IMR-90 (cell line): Measurements from ENCODE around the gene AMBRA1. TPM values are rescaled to one million over a fixed set of nuclear protein-coding genes. Genes with fewer than 3 reads are reported as not detected.

ENCODE experiments used
- ATAC-seq: fragments of 200-7000 bp; cut with Tn5 transposase; 2 replicates; pipeline ENCODE4 v1.9.1; 2020; ENCODE audit warnings: low read depth, mild to moderate bottlenecking, moderate library complexity
- BruUV-seq: library from RNA; stranded (reverse); fragments of 400-500 nt; replicated peaks from 2 replicates; lab custom pipeline; 2021; lab: Mats Ljungman, UMichigan
- CTCF ChIA-PET: fragments of 300-600 bp; formaldehyde crosslinking; extraction: SDS; loops from one replicate; lab custom pipeline; 2021; ENCODE audit warnings: antibody characterized with exemption; lab: Yijun Ruan, JAX
- POLR2A ChIA-PET: fragments of 300-600 bp; sonication (Branson Sonifier 250); formaldehyde crosslinking; loops from one replicate; lab custom pipeline; 2022; ENCODE audit warnings: antibody characterized with exemption; ENCODE audit not compliant: unreplicated experiment; lab: Charles Lee
- DNase-seq: peaks from one replicate; pipeline ENCODE4 v3.0.0; 2013
- H2AFZ ChIP-seq: replicated peaks from 2 replicates; pipeline ENCODE3; 2013; ENCODE audit warnings: low read length, mild to moderate bottlenecking; ENCODE audit not compliant: poor library complexity
- H2AK5ac ChIP-seq: 2 replicates; pipeline ENCODE4 v1.6.1; 2013; ENCODE audit warnings: low read depth, low read length, inconsistent platforms
- H2AK9ac ChIP-seq: replicated peaks from 2 replicates; pipeline ENCODE3; 2013; ENCODE audit warnings: mild to moderate bottlenecking, low read depth, low read length, moderate library complexity; ENCODE audit not compliant: poor library complexity
- H2BK120ac ChIP-seq: 2 replicates; pipeline ENCODE4 v1.6.1; 2013; ENCODE audit warnings: low read depth, low read length, inconsistent platforms
- H2BK15ac ChIP-seq: 3 replicates; pipeline ENCODE4 v1.6.1; 2013; ENCODE audit warnings: low read depth, low read length, inconsistent platforms
- H2BK20ac ChIP-seq: 2 replicates; pipeline ENCODE4 v1.6.1; 2013; ENCODE audit warnings: low read depth, mild to moderate bottlenecking, inconsistent platforms, low read length, moderate library complexity
- H2BK5ac ChIP-seq: 2 replicates; pipeline ENCODE4 v1.6.1; 2013; ENCODE audit warnings: mild to moderate bottlenecking, low read depth, low read length, inconsistent platforms; ENCODE audit not compliant: poor library complexity, severe bottlenecking
- H3K14ac ChIP-seq: replicated peaks from 2 replicates; pipeline ENCODE4 v1.6.1; 2013; ENCODE audit warnings: low read depth, low read length, inconsistent platforms
- H3K18ac ChIP-seq: 2 replicates; pipeline ENCODE4 v1.6.1; 2013; ENCODE audit warnings: low read depth, low read length, control low read depth
- H3K23ac ChIP-seq: 2 replicates; pipeline ENCODE4 v1.6.1; 2013; ENCODE audit warnings: low read depth, low read length, inconsistent platforms
- H3K27ac ChIP-seq: 2 replicates; pipeline ENCODE4 v1.5.1; 2013; ENCODE audit warnings: mild to moderate bottlenecking, control low read depth, low read length; ENCODE audit not compliant: insufficient read depth
- H3K27me3 ChIP-seq: 2 replicates; pipeline ENCODE4 v1.6.1; 2013; ENCODE audit warnings: low read length; ENCODE audit not compliant: control insufficient read depth, insufficient read depth
- H3K36me3 ChIP-seq: 2 replicates; pipeline ENCODE4 v1.6.1; 2013; ENCODE audit warnings: low read length, mixed read lengths; ENCODE audit not compliant: control insufficient read depth, insufficient read depth
- H3K4ac ChIP-seq: 2 replicates; pipeline ENCODE4 v1.6.1; 2013; ENCODE audit warnings: low read depth, low read length, inconsistent platforms
- H3K4me1 ChIP-seq: 2 replicates; pipeline ENCODE4 v1.6.1; 2013; ENCODE audit warnings: low read length, mixed read lengths; ENCODE audit not compliant: control insufficient read depth, insufficient read depth
- H3K4me2 ChIP-seq: 2 replicates; pipeline ENCODE4 v1.6.1; 2013; ENCODE audit warnings: low read depth, mild to moderate bottlenecking, control low read depth, low read length, moderate library complexity
- H3K4me3 ChIP-seq: 2 replicates; pipeline ENCODE4 v1.5.1; 2013; ENCODE audit warnings: low read depth, mild to moderate bottlenecking, control low read depth, low read length, moderate library complexity; ENCODE audit not compliant: insufficient read depth
- H3K56ac ChIP-seq: 2 replicates; pipeline ENCODE4 v1.6.1; 2013; ENCODE audit warnings: low read length, inconsistent platforms; ENCODE audit not compliant: insufficient read depth; ENCODE audit errors: extremely low read depth
- H3K79me1 ChIP-seq, 2 experiments: 2 replicates each; pipeline ENCODE4 v1.6.1; 2013; ENCODE audit warnings: low read length in 2 of 2, inconsistent platforms in 1 of 2, low read depth in 1 of 2
- H3K9ac ChIP-seq: 2 replicates; pipeline ENCODE4 v1.6.1; 2013; ENCODE audit warnings: low read depth, low read length, control low read depth
- H3K9me1 ChIP-seq: 2 replicates; pipeline ENCODE4 v1.6.1; 2013; ENCODE audit warnings: low read length, inconsistent platforms; ENCODE audit not compliant: insufficient read depth
- H3K9me3 ChIP-seq: 2 replicates; pipeline ENCODE4 v1.6.1; 2013; ENCODE audit warnings: low read length; ENCODE audit not compliant: control insufficient read depth, insufficient read depth
- H4K20me1 ChIP-seq: 2 replicates; pipeline ENCODE4 v1.6.1; 2013; ENCODE audit warnings: low read length, inconsistent platforms; ENCODE audit not compliant: insufficient read depth
- H4K5ac ChIP-seq: 2 replicates; pipeline ENCODE4 v1.6.1; 2013; ENCODE audit warnings: mild to moderate bottlenecking, low read depth, low read length, control low read depth
- H4K8ac ChIP-seq, 2 experiments: 2 replicates each; pipeline ENCODE4 v1.6.1; 2013; ENCODE audit warnings: low read depth in 2 of 2, low read length in 2 of 2, control low read depth in 1 of 2, inconsistent platforms in 1 of 2
- H4K91ac ChIP-seq: 2 replicates; pipeline ENCODE4 v1.6.1; 2013; ENCODE audit warnings: low read depth, low read length, inconsistent platforms; ENCODE audit not compliant: insufficient read depth
- CTCF ChIP-seq: conservative IDR thresholded peaks from 2 replicates; pipeline ENCODE4 v1.5.1; 2012; ENCODE audit warnings: mild to moderate bottlenecking, low read depth, low read length, improper control_type of control experiment
- FOS ChIP-seq: fragments of 150-350 bp; IDR thresholded peaks from 2 replicates; pipeline ENCODE4 v1.6.1; 2016; ENCODE audit warnings: low read depth, low read length
- MAFK ChIP-seq: IDR thresholded peaks from 2 replicates; pipeline ENCODE4 v1.6.1; 2012; ENCODE audit warnings: low read depth, low read length, improper control_type of control experiment
- MAZ ChIP-seq: IDR thresholded peaks from 2 replicates; pipeline ENCODE4 v1.6.1; 2012; ENCODE audit warnings: low read depth, mild to moderate bottlenecking, low read length, improper control_type of control experiment, moderate library complexity, borderline replicate concordance
- NFE2L2 ChIP-seq: fragments of 150-350 bp; IDR thresholded peaks from 2 replicates; pipeline ENCODE4 v1.6.1; 2016; ENCODE audit warnings: low read depth, mild to moderate bottlenecking, low read length
- POLR2A ChIP-seq: IDR thresholded peaks from 2 replicates; pipeline ENCODE4 v1.6.1; 2012; ENCODE audit warnings: mild to moderate bottlenecking, low read depth, low read length
- RFX5 ChIP-seq: IDR thresholded peaks from 2 replicates; pipeline ENCODE4 v1.8.0; 2012; ENCODE audit warnings: low read depth, mild to moderate bottlenecking, low read length, moderate library complexity
- USF2 ChIP-seq: fragments of 150-350 bp; IDR thresholded peaks from 2 replicates; pipeline ENCODE4 v1.6.1; 2017; ENCODE audit warnings: mild to moderate bottlenecking, antibody characterized with exemption, low read length, low read depth
- WGBS, 2 experiments: methylation state at CpG; one replicate each; pipeline versions ENCODE4 v1.1.5 to v1.1.7; 2013; ENCODE audit warnings: missing lambda C conversion rate in 2 of 2; ENCODE audit not compliant: insufficient read length in 1 of 2; ENCODE audit errors: extremely low coverage in 2 of 2; 5-methylcytosine and 5-hydroxymethylcytosine counted together
- dilution Hi-C: fragments of 300-500 bp; cut with HindIII; formaldehyde crosslinking; loops from one replicate; pipeline ENCODE4 v1.14.3; 2018; ENCODE audit warnings: low sequenced_read_pairs; ENCODE audit not compliant: unreplicated experiment
- in situ Hi-C: fragments of 300-500 bp; cut with MboI; formaldehyde crosslinking; loops from 3 replicates; pipeline ENCODE4 v1.14.3; 2019; ENCODE audit warnings: low sequenced_read_pairs, inconsistent platforms, mixed read lengths
- intact Hi-C: fragments of 100-400 bp; cut with micrococcal nuclease; formaldehyde crosslinking; loops from 2 replicates; pipeline ENCODE4 v1.10.0; 2022
- polyA plus RNA-seq, 3 experiments: library from polyadenylated mRNA; depleted of rRNA; stranded (reverse); fragments of >200 nt; gene quantifications; 2 replicates each; pipeline ENCODE4 v1.2.3, GENCODE V29; 2012; ENCODE audit warnings: low replicate concordance in 1 of 3
- total RNA-seq: library from RNA; depleted of rRNA; stranded (reverse); fragments of >200 nt; gene quantifications from 2 replicates; pipeline ENCODE4 v1.2.3, GENCODE V29; 2012
- TF ChIP-seq, protein P1 (sequence below): fragments of 150-350 bp; IDR thresholded peaks from 2 replicates; pipeline ENCODE4 v1.6.1; 2016; ENCODE audit warnings: low read depth, mild to moderate bottlenecking, low read length, moderate library complexity, borderline replicate concordance

The AMBRA1 gene
- total and polyA plus RNA-seq, 2 of the 4 experiments (the other 2 are of a cell fraction) = 9.4 to 18.3 TPM

DNA sequence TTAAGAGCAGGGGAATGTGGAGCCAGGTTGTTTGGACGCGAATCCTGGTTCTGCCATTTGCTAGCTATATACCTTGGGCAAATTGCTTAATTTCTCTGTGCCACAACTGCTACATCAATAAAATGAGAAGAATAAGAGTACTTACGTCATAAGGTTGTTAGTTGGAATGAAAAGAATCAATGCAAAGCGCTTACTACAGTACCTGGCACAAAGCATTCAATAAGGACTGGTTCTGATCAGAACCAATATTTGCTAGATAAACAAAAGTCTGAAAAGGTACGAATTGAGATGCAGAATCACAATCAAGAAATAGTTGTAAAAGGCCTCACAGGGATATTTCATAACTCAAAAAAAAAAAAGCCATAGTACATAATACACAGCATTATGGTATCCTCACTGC is 11.2 kb downstream of the AMBRA1 start:
- Histone ChIP-seq H3K4me1 (no peaks in the 10 kb centered on the region), H2BK20ac (no peak overlapping the region), H4K5ac (no peak overlapping the region), H2AK9ac (no peak overlapping the region), H3K4me3 (no peak overlapping the region), H3K56ac (no peak overlapping the region), H4K20me1 (peaks cover 52% of the 10 kb centered on the region), H3K4me2 (no peak overlapping the region), H3K9me3 (no peaks in the 10 kb centered on the region), H2BK120ac (no peak overlapping the region), H2BK5ac (no peak overlapping the region), H3K27ac (no peak overlapping the region), H4K91ac (no peak overlapping the region), H3K23ac (no peak overlapping the region), H3K79me1 (peaks cover 23 to 52% of the 10 kb centered on the region in 2 experiments), H3K27me3 (no peaks in the 10 kb centered on the region), H4K8ac (no peak overlapping the region), H2AFZ (no peak overlapping the region), H3K9ac (no peak overlapping the region), H3K9me1 (0 out of 2 replicates have a peak, but pooled peaks cover 6% of the 10 kb centered on the region), H3K18ac (no peak overlapping the region), H3K14ac (no peak overlapping the region), H3K36me3 (no peaks in the 10 kb centered on the region), H2BK15ac (no peak overlapping the region), H3K4ac (no peak overlapping the region), H2AK5ac (no peak overlapping the region)
- CTCF ChIA-PET = no interaction called here
- intact Hi-C loops = no loop called here
- no peak for TF ChIP-seq CTCF
- TF ChIP-seq RFX5 = no peak
- no peak for TF ChIP-seq MAFK
- no peak for TF ChIP-seq MAZ
- TF ChIP-seq NFE2L2 = no peak
- TF ChIP-seq, protein P1, sequence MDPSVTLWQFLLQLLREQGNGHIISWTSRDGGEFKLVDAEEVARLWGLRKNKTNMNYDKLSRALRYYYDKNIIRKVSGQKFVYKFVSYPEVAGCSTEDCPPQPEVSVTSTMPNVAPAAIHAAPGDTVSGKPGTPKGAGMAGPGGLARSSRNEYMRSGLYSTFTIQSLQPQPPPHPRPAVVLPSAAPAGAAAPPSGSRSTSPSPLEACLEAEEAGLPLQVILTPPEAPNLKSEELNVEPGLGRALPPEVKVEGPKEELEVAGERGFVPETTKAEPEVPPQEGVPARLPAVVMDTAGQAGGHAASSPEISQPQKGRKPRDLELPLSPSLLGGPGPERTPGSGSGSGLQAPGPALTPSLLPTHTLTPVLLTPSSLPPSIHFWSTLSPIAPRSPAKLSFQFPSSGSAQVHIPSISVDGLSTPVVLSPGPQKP = no peak
- TF ChIP-seq FOS = no peak
- no peak for TF ChIP-seq POLR2A
- no peak for TF ChIP-seq USF2
- ATAC-seq = no peak
- no TSS peak for BruUV-seq
- in situ Hi-C loops = no loop called here
- no peak for DNase-seq
- POLR2A ChIA-PET = interaction anchor here (0.6 kb wide), 1 partner anchor 8 kb away, joined by 3 read pairs; no protein-coding TSS in a partner anchor
- dilution Hi-C loops = no loop called here
- WGBS, 2 experiments = no CpG with 5 or more reads among the region's 5 CpGs
